H7 (cell line): ENCODE results near the gene PCSK4. TPM values are rescaled to one million over a fixed set of nuclear protein-coding genes. Genes with fewer than 3 reads are reported as not detected.
"Not testable (repeated sequence)": the region's sequence is repeated elsewhere in the genome, so short reads cannot be mapped to it uniquely, and the experiment has no call there.

Experiments
- DNase-seq: peaks from one replicate; pipeline ENCODE4 v3.0.0; 2012
- H3K27me3 ChIP-seq: 2 replicates; pipeline ENCODE4 v1.6.0; 2011; ENCODE audit warnings: mild to moderate bottlenecking, low read length; ENCODE audit not compliant: control insufficient read depth, insufficient read depth
- H3K36me3 ChIP-seq: replicated peaks from 2 replicates; pipeline ENCODE4 v1.5.1; 2011; ENCODE audit warnings: low read length; ENCODE audit not compliant: control insufficient read depth, insufficient read depth
- H3K4me3 ChIP-seq: 2 replicates; pipeline ENCODE4 v1.5.1; 2011; ENCODE audit warnings: low read depth, mild to moderate bottlenecking, control low read depth, low read length, moderate library complexity; ENCODE audit not compliant: insufficient read depth
- total RNA-seq: library from RNA; depleted of rRNA; stranded (reverse); fragments of >200 nt; shearing (Covaris generic); gene quantifications from 2 replicates; pipeline ENCODE4 v1.2.3, GENCODE V29; 2014

PCSK4 gene
- total RNA-seq, 1 experiment from 2014 or later: 5.5 TPM

DNA sequence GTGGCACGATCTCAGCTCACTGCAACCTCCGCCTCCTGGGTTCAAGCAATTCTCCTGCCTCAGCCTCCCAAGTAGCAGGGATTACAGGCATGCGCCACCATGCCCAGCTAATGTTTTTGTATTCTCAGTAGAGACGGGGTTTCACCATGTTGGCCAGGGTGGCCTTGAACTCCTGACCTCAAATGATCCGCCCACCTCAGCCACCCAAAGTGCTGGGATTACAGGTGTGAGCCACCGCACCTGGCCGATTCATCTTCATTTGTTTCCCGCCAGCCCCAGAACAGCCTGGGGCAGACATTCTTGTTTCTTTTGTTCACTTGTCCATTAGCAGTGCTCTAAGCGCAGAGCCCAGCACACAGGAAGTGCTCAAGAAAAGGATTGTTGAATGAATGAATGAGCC, 13.1 kb downstream of the PCSK4 start:
- not testable (repeated sequence) for H3K36me3 ChIP-seq

GRCh38 chr19:1475751-1476437, 14.3 kb downstream of the PCSK4 start:
- peaks cover 2% of the 10 kb centered on the region for H3K36me3 ChIP-seq
- DNase-seq: peak; percentile 63
- H3K27me3 ChIP-seq: peaks cover 24% of the 10 kb centered on the region
- H3K4me3 ChIP-seq: no peak overlapping the region

More for the DNA sequence above, 13.1 kb downstream of the PCSK4 start:
- not testable (repeated sequence) for DNase-seq, H3K4me3 ChIP-seq
- H3K27me3 ChIP-seq: peaks cover 12% of the 10 kb centered on the region

DNA sequence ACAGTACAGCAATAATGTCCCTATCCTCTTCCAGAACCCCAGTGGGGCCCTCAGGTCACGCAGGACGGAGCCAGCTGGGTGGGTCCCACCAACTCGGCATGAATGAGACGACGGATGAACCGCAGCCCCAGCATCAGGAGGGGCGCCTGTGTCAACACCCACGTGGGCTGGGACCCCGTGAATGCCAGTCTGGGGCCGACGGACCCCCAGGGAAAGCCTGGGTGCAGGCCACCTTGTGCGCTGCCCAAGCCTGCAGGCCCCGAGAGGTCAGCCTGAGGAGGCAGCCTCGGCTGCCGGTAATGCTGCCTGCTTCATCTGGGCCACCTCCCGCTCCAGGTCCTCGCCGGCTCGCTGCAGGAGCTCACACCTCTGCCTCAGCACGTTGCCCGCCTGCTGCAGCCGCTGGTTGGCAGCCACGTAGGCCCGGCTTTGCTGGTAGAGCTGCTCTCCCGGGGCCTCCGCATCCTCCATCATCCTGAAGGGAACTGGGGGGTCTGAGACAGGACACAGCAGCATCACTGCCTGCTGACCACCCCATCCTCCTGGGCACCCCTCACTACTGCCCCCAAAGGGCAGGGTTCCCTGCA, 15.3 kb downstream of the PCSK4 start:
- H3K27me3 ChIP-seq: peaks cover 34% of the 10 kb centered on the region
- peaks cover 2% of the 10 kb centered on the region for H3K36me3 ChIP-seq
- H3K4me3 ChIP-seq: no peak overlapping the region
- DNase-seq: peak; percentile 63

DNA sequence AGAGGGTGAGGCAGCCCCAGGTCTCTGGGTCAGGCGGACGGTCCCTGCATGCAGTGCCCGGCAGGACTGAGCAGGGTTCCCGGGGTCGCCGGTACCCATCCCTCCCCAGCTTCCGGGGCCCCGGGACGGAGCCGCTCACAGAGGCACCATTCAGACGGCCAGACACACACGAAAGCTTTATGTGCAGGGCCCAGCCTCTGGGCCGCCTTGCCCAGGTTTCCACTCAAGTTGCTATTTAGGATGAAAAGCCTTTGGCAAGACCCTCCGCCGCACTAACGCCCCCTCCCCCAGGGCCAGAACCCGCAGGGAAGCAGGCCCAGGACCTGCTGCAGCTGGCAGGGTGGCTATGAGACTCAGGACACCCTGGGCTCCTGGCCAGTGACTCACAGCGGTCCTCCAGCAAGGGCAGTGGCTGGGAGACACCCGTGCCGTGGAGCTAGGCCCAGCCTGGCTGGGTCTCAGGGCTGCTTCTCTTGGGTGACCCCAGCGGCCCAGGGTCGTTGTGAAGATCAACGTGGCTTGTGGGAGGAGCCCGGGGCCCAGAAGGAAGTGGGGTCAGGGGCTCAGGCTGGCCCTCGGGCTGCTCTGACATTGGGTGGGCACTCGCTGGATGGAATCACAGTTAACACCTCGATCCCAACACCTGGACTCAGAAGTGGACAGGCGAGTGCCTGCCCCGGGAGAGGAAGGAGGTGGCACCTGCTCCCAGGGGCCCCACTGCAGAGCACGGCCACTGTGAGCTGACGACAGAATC, 16.0 kb downstream of the PCSK4 start:
- DNase-seq: no peak
- peaks cover 39% of the 10 kb centered on the region for H3K27me3 ChIP-seq
- peaks cover 2% of the 10 kb centered on the region for H3K36me3 ChIP-seq
- H3K4me3 ChIP-seq: no peak overlapping the region

DNA sequence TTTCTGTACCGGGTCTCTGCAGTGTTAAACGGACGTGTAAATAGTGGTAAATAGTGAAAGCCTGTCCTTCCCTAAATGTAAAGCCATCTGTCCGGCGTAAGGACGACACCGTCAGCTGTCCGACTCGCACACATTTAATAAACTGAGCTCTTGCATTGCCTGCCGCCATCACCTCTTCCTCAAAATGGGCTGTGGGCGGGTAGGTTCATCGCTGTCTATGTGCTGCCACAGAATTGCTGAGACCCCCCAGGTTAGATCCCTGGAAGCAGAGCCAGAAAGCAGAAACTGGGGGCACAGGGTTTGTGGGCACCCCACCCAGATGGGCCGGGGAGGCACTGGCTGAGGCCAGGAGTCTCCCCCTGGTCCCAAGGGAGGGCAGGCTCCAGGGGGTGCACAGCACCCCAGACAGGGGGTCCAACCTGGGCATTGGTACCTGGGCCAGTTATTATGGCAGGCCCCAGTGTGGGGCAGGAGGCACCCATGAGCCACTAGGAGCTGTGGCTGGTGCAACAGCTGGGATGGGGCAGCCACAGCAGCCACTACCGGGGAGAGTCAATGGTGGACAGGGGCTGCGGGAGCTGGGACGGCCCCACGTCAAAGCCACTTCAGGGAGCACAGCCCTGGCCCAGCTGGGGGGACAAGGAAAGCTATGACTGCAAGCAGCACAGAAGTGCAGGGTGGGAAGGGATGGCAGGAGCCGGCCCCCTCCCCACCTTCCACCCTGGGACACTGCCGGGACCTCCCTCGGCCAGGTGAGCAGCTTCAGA, 16.9 kb downstream of the PCSK4 start:
- Histone ChIP-seq H3K27me3 (peaks cover 48% of the 10 kb centered on the region), H3K4me3 (no peak overlapping the region), H3K36me3 (peaks cover 2% of the 10 kb centered on the region)
- no peak for DNase-seq

DNA sequence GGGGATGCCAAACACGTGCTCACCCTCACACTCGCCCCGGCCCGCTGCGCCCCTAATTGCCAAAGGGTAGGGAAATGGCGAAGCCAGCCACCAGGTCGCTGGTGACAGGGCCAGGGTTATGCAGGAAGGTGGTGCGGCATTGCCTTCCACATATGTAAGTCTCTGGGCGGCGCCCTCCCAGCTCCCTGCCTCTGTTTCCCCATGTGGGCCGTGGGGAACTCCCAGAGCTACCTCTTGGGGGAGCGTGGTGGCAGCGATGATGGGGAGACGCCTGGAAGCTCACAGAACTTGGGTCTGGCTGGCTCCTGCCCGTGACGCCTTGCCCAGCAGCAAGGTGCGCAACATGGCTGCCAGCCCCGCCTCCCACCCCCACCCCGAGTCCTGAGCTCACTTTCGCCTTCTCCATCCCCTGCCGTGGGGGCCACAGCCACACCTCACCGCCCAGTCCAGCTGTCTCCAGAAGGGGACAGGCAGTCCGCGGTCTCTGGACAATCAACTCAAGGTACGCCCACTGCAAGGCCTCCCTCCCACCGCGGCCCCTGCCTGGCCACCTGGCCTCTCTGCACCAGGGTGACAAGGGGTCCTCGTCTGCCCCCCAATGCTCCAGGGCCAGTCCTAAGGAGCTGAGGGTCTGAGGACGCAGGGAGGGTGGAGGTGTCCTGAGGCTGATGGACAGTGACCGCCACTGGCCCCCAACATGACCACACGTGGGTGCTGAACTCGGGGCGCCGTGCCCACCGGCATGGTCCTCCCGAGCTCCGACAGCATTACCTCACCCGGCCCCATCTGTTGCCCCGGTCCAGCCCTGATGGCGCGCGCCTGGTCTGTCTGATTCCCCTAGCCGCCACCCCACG, 17.7 kb downstream of the PCSK4 start:
- H3K27me3 ChIP-seq: peaks cover 56% of the 10 kb centered on the region
- peaks cover 2% of the 10 kb centered on the region for H3K36me3 ChIP-seq
- no peak overlapping the region for H3K4me3 ChIP-seq
- peak; percentile 71 for DNase-seq

GRCh38 chr19:1471515-1472160, 18.5 kb downstream of the PCSK4 start:
- no peak for DNase-seq
- Histone ChIP-seq H3K4me3 (no peak overlapping the region), H3K27me3 (peaks cover 65% of the 10 kb centered on the region), H3K36me3 (no peaks in the 10 kb centered on the region)

GRCh38 chr19:1471010-1471514, 19.1 kb downstream of the PCSK4 start:
- Histone ChIP-seq H3K27me3 (peaks cover 70% of the 10 kb centered on the region), H3K36me3 (no peaks in the 10 kb centered on the region), H3K4me3 (peak overlapping the region; percentile 36)
- peak; percentile 95 for DNase-seq

DNA sequence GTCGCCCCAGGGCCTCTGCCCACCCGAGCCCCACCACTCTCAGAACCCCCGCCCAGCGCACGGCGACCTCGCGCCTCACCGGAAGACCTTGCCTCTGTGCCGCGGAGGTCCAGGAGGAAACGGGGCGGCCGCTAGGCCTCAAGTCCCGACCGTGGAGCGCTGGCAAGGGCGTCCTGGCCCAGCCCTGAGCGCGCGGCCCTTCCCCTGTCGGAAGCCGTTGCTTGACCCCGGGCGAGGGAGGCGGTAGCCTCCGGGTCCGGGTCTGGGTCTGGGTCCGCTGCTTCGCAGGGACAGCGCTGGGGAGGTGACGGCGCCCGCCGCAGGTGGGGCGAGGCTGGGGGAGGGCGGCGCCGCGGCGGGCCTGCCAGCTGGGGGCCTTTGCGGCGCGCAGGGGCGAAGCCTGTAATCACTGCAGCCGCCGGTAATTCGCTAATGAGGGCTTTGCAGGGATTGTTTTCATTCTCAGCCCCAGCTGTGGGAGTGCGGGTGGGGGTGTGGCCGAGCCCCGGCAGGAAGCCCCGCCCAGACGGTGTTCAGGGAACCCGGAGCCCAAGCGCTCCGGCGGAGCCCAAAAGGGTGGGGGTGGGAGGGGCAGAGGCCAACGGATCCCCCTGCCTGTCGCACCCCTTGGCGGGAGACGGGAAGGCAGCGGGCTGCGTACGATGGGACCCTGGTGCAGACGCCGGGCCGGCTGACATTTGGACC, 19.7 kb downstream of the PCSK4 start:
- Histone ChIP-seq H3K4me3 (peak overlapping the region; percentile 39), H3K27me3 (peaks cover 76% of the 10 kb centered on the region), H3K36me3 (no peaks in the 10 kb centered on the region)
- DNase-seq: peak; percentile 97

GRCh38 chr19:1470055-1470304, 20.2 kb downstream of the PCSK4 start:
- Histone ChIP-seq H3K4me3 (peak overlapping the region; percentile 39), H3K36me3 (no peaks in the 10 kb centered on the region), H3K27me3 (peaks cover 80% of the 10 kb centered on the region)
- peak; percentile 81 for DNase-seq

- peak; percentile 87 for DNase-seq
- H3K4me3 ChIP-seq: peak overlapping the region; percentile 39; the same call in 1 of the 2 replicates
Observed at GRCh38 chr19:1469255-1470054, 20.7 kb downstream of the PCSK4 start.

DNA sequence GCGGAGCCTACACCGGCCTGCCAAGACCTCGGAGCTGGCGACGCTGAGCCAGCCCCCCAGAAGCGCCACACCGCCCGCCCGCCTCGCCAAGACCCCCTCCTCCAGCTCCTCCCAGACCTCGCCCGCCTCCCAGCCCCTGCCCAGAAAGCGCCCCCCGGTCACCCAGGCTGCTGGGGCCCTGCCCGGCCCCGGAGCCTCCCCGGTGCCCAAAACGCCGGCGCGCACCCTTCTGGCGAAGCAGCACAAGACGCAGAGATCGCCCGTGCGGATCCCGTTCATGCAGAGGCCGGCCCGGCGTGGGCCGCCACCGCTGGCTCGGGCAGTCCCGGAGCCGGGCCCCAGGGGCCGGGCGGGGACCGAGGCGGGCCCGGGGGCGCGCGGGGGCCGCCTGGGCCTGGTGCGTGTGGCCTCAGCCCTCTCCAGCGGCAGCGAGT, 21.3 kb downstream of the PCSK4 start:
- no peaks in the 10 kb centered on the region for H3K36me3 ChIP-seq
- peak; percentile 90 for DNase-seq
- no peak overlapping the region; the same call in 1 of the 2 replicates for H3K4me3 ChIP-seq
- H3K27me3 ChIP-seq: peaks cover 82% of the 10 kb centered on the region

More at GRCh38 chr19:1469255-1470054, 20.7 kb downstream of the PCSK4 start:
- Histone ChIP-seq H3K36me3 (no peaks in the 10 kb centered on the region), H3K27me3 (peaks cover 82% of the 10 kb centered on the region)
